Esophagus (tissue), 2 donors: Measurements from ENCODE around the gene SORBS1. TPM values are rescaled to one million over a fixed set of nuclear protein-coding genes. Genes with fewer than 3 reads are reported as not detected.

Experiments used
- H3K27ac ChIP-seq, 2 donors: one replicate each; pipeline ENCODE4 v1.5.1; 2013; ENCODE audit warnings: low read depth in 2 of 2, mild to moderate bottlenecking in 2 of 2, inconsistent platforms in 1 of 2, low read length in 1 of 2, moderate library complexity in 1 of 2
- H3K27me3 ChIP-seq, 2 donors: one replicate each; pipeline ENCODE4 v1.6.1; 2013; ENCODE audit warnings: low read length in 2 of 2, control low read depth in 1 of 2, mild to moderate bottlenecking in 1 of 2; ENCODE audit not compliant: insufficient read depth in 2 of 2, control insufficient read depth in 1 of 2
- H3K36me3 ChIP-seq, 2 donors: one replicate each; pipeline ENCODE4 v1.6.1; 2013; ENCODE audit warnings: low read length in 1 of 2; ENCODE audit not compliant: control insufficient read depth in 2 of 2, insufficient read depth in 2 of 2
- H3K4me1 ChIP-seq, 2 donors: one replicate each; pipeline ENCODE4 v1.6.1; 2013; ENCODE audit warnings: low read length in 1 of 2; ENCODE audit not compliant: control insufficient read depth in 2 of 2, insufficient read depth in 2 of 2
- H3K4me3 ChIP-seq, 2 donors: one replicate each; pipeline ENCODE4 v1.5.1; 2013; ENCODE audit warnings: low read length in 2 of 2, mild to moderate bottlenecking in 2 of 2, low read depth in 1 of 2, moderate library complexity in 1 of 2
- H3K9me3 ChIP-seq, 2 donors: one replicate each; pipeline ENCODE4 v1.6.1; 2013; ENCODE audit warnings: mild to moderate bottlenecking in 2 of 2, low read depth in 1 of 2, low read length in 1 of 2, moderate library complexity in 1 of 2; ENCODE audit not compliant: control insufficient read depth in 2 of 2, insufficient read depth in 1 of 2
- WGBS, 2 donors: extraction: QIAGEN DNeasy Blood & Tissue Kit; methylation state at CpG; one replicate each; pipeline ENCODE4 v1.1.7; 2013; 5-methylcytosine and 5-hydroxymethylcytosine counted together
- polyA plus RNA-seq, 2 donors: library from polyadenylated mRNA; stranded (reverse); fragments of 200-250 nt; gene quantifications; one replicate each; pipeline ENCODE4 v1.2.3, GENCODE V29; 2013
- donor health status: healthy with polysubstance abuse.
- donor health status: Bipolar disorder and iron deficiency.

SORBS1 gene
- polyA plus RNA-seq, 2 donors, result 32.7 to 66.3 TPM

- Histone ChIP-seq H3K27me3 (no peaks in the 10 kb centered on the region), H3K4me3 (no peak overlapping the region), H3K27ac (no peak overlapping the region), H3K36me3 (no peaks in the 10 kb centered on the region), H3K9me3 (no peaks in the 10 kb centered on the region), H3K4me1 (no peaks in the 10 kb centered on the region)
- 82 to 90% methylated on average over 4 of the region's 4 CpGs for WGBS, 2 donors
These were observed 99.6 kb downstream of the SORBS1 start for GRCh38 chr10:95461611-95462010.

- H3K27me3 ChIP-seq, result no peaks in the 10 kb centered on the region
- WGBS, 2 donors, result 62 to 74% methylated on average over 9 of the region's 9 CpGs
- H3K4me3 ChIP-seq, result no peak overlapping the region
- H3K9me3 ChIP-seq, result no peaks in the 10 kb centered on the region
- H3K36me3 ChIP-seq, result no peaks in the 10 kb centered on the region
- no peaks in the 10 kb centered on the region for H3K4me1 ChIP-seq
- H3K27ac ChIP-seq, result peak overlapping the region in 1 of 2 donors; percentile 11
These were observed 101.6 kb downstream of the SORBS1 start for GRCh38 chr10:95459446-95460045.

- Histone ChIP-seq H3K27me3 (no peaks in the 10 kb centered on the region), H3K4me3 (no peak overlapping the region), H3K4me1 (no peaks in the 10 kb centered on the region), H3K27ac (peak overlapping the region in 1 of 2 donors; percentile 11), H3K9me3 (no peaks in the 10 kb centered on the region), H3K36me3 (no peaks in the 10 kb centered on the region)
- 14 to 42% methylated on average over 1 of the region's 1 CpG for WGBS, 2 donors
These were observed 102.3 kb downstream of the SORBS1 start for GRCh38 chr10:95458871-95459270.

- Histone ChIP-seq H3K36me3 (no peaks in the 10 kb centered on the region), H3K27ac (no peak overlapping the region), H3K4me3 (no peak overlapping the region), H3K9me3 (no peaks in the 10 kb centered on the region), H3K27me3 (no peaks in the 10 kb centered on the region), H3K4me1 (no peaks in the 10 kb centered on the region)
- 69 to 84% methylated on average over 2 of the region's 2 CpGs for WGBS, 2 donors
These were observed 103.2 kb downstream of the SORBS1 start for GRCh38 chr10:95458014-95458413.

- no peaks in the 10 kb centered on the region for H3K4me1 ChIP-seq
- H3K27me3 ChIP-seq, result no peaks in the 10 kb centered on the region
- H3K36me3 ChIP-seq, result no peaks in the 10 kb centered on the region
- H3K9me3 ChIP-seq, result no peaks in the 10 kb centered on the region
- peak overlapping the region in 1 of 2 donors; percentile 9 for H3K27ac ChIP-seq
- H3K4me3 ChIP-seq, result no peak overlapping the region
- WGBS, 2 donors, result 59 to 78% methylated on average over 5 of the region's 5 CpGs
These were observed 103.8 kb downstream of the SORBS1 start for GRCh38 chr10:95457319-95457886.

GRCh38 chr10:95456516-95456915 is 104.7 kb downstream of the SORBS1 start:
- Histone ChIP-seq H3K4me3 (no peak overlapping the region), H3K4me1 (no peaks in the 10 kb centered on the region), H3K36me3 (no peaks in the 10 kb centered on the region), H3K9me3 (no peaks in the 10 kb centered on the region), H3K27me3 (no peaks in the 10 kb centered on the region), H3K27ac (peak overlapping the region; percentile 7 to 41)
- WGBS, 2 donors, result 48 to 52% methylated on average over 2 of the region's 2 CpGs

- 73 to 74% methylated on average over 4 of the region's 4 CpGs for WGBS, 2 donors
These were observed 106.2 kb downstream of the SORBS1 start for GRCh38 chr10:95454940-95455339.

GRCh38 chr10:95454356-95454755 is 106.8 kb downstream of the SORBS1 start:
- no peaks in the 10 kb centered on the region for H3K4me1 ChIP-seq
- no peak overlapping the region for H3K4me3 ChIP-seq
- H3K9me3 ChIP-seq, result no peaks in the 10 kb centered on the region
- 79 to 90% methylated on average over 3 of the region's 3 CpGs for WGBS, 2 donors
- no peaks in the 10 kb centered on the region for H3K27me3 ChIP-seq
- H3K36me3 ChIP-seq, result no peaks in the 10 kb centered on the region
- no peak overlapping the region for H3K27ac ChIP-seq

More at GRCh38 chr10:95454940-95455339, 106.2 kb downstream of the SORBS1 start:
- H3K4me1 ChIP-seq, result no peaks in the 10 kb centered on the region
- H3K27me3 ChIP-seq, result no peaks in the 10 kb centered on the region
- H3K4me3 ChIP-seq, result no peak overlapping the region
- H3K9me3 ChIP-seq, result no peaks in the 10 kb centered on the region
- H3K36me3 ChIP-seq, result no peaks in the 10 kb centered on the region
- no peak overlapping the region for H3K27ac ChIP-seq

GRCh38 chr10:95451568-95452524 is 109.3 kb downstream of the SORBS1 start:
- WGBS, 2 donors, result 69 to 71% methylated on average over 4 of the region's 4 CpGs
- Histone ChIP-seq H3K27ac (peak overlapping the region in 1 of 2 donors; percentile 35), H3K4me3 (no peak overlapping the region), H3K27me3 (no peaks in the 10 kb centered on the region), H3K4me1 (no peaks in the 10 kb centered on the region), H3K9me3 (no peaks in the 10 kb centered on the region), H3K36me3 (no peaks in the 10 kb centered on the region)
